Neural progenitor cell (in vitro differentiated cells): ENCODE data around the gene PPFIA3.

Source experiments
- EZH2 ChIP-seq: fragments of 200-600 bp; sonication (generic); IDR thresholded peaks from 2 replicates; pipeline ENCODE4 v1.6.1; 2017; ENCODE audit warnings: antibody characterized with exemption, mild to moderate bottlenecking, moderate library complexity
- EZH2phosphoT487 ChIP-seq: fragments of 200-600 bp; sonication (generic); IDR thresholded peaks from 2 replicates; pipeline ENCODE4 v1.6.1; 2017; ENCODE audit warnings: antibody characterized with exemption
- TF ChIP-seq, protein P1 (sequence below): fragments of 200-600 bp; sonication (generic); IDR thresholded peaks from 2 replicates; pipeline ENCODE4 v1.5.1; 2017; ENCODE audit warnings: antibody characterized with exemption, mild to moderate bottlenecking

DNA sequence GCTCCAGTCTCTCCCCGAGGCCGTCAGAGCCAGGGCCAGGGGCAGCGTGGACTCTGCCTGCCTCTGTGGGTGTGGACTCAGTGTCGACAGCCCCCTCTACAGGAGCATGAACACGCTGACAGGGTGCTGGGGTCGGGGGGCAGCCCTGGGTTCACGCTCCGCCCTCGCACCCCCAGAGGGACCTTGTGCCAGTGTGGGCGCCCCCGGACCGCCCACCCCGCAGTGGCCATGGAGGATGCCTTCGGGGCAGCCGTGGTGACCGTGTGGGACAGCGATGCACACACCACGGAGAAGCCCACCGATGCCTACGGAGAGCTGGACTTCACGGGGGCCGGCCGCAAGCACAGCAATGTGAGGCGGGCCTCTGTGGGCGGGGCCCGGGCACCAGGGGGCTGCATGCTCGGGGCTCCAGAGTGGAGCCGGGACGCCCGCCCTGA, 46.5 kb downstream of the PPFIA3 start:
- TF ChIP-seq EZH2 (no peak), EZH2phosphoT487 (no peak)
- TF ChIP-seq, protein P1, sequence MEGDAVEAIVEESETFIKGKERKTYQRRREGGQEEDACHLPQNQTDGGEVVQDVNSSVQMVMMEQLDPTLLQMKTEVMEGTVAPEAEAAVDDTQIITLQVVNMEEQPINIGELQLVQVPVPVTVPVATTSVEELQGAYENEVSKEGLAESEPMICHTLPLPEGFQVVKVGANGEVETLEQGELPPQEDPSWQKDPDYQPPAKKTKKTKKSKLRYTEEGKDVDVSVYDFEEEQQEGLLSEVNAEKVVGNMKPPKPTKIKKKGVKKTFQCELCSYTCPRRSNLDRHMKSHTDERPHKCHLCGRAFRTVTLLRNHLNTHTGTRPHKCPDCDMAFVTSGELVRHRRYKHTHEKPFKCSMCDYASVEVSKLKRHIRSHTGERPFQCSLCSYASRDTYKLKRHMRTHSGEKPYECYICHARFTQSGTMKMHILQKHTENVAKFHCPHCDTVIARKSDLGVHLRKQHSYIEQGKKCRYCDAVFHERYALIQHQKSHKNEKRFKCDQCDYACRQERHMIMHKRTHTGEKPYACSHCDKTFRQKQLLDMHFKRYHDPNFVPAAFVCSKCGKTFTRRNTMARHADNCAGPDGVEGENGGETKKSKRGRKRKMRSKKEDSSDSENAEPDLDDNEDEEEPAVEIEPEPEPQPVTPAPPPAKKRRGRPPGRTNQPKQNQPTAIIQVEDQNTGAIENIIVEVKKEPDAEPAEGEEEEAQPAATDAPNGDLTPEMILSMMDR, result peak; percentile 15
